Measurements from ENCODE around the gene PLA2G10.
"Not testable (repeated sequence)": the region's sequence is repeated elsewhere in the genome, so short reads cannot be mapped to it uniquely, and the experiment has no call there.

The PLA2G10 gene

GRCh38 chr16:14694129-14694528 is at the start of gene PLA2G10:
Gene PLA2G10 (minus strand): TSS chr16:14694308. CDS start chr16:14694229, 79 bp downstream.
- CTCF ChIA-PET; H3K27ac ChIP-seq; POLR2A ChIA-PET (ENCODE audit: low non-redundant PET); DNase-seq (ENCODE audit: low spot score): not testable (repeated sequence)

GRCh38 chr16:14742273-14743128 is 48.4 kb upstream of the PLA2G10 start, which contains the start of gene NPIPA2:
Gene NPIPA2 (plus strand): TSS chr16:14742533. CDS start chr16:14748066, 5,533 bp downstream.
- DNase-seq (ENCODE audit: low spot score); POLR2A ChIA-PET (ENCODE audit: low non-redundant PET); H3K27ac ChIP-seq; CTCF ChIA-PET: not testable (repeated sequence)

DNA sequence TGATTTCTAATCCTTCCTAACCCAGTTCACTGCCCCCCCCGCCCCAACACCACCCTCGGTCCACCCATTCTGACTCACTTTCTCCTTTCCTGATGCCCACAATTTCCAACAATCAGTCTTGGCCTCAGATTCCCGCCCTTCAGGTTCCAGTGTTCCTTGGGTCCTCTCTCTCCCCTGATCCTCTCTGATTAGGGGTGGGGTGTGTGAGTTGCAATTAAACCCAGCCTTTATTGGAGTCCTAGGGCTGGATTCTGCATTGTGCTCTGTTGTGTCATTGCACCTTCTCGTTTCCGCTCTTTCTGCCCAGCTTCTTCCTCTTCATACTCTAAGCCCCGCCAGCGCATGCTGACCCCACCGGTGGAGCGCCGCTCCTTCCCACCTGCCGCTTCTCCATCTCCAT is 47.7 kb upstream of the PLA2G10 start:
- DNase-seq (ENCODE audit: low spot score); CTCF ChIA-PET; H3K27ac ChIP-seq; POLR2A ChIA-PET (ENCODE audit: low non-redundant PET): not testable (repeated sequence)

GRCh38 chr16:14740832-14741385 is 46.8 kb upstream of the PLA2G10 start:
- H3K27ac ChIP-seq; POLR2A ChIA-PET (ENCODE audit: low non-redundant PET); CTCF ChIA-PET; DNase-seq (ENCODE audit: low spot score): not testable (repeated sequence)

DNA sequence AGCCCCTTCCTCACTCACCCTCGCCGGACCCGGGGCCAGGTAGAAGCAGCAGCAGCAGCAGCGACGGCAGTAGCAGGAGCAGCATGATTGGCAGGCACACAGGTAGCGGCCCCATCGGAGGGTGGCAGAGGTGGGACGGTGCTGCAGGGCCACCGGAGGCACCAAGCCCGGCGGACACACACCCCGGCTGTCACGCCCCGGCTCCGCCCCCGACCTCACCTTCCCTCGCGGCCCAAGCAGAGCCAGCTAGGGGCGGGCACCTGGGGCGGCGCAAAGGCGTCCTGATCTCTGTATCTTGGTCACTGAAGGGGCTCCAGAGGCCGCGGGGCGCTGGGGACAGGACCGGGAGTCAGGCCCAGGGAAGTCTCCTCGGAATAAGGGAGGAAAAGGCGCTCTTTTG is 39.1 kb upstream of the PLA2G10 start:
- H3K27ac ChIP-seq; POLR2A ChIA-PET (ENCODE audit: low non-redundant PET); CTCF ChIA-PET; DNase-seq (ENCODE audit: low spot score): not testable (repeated sequence)

DNA sequence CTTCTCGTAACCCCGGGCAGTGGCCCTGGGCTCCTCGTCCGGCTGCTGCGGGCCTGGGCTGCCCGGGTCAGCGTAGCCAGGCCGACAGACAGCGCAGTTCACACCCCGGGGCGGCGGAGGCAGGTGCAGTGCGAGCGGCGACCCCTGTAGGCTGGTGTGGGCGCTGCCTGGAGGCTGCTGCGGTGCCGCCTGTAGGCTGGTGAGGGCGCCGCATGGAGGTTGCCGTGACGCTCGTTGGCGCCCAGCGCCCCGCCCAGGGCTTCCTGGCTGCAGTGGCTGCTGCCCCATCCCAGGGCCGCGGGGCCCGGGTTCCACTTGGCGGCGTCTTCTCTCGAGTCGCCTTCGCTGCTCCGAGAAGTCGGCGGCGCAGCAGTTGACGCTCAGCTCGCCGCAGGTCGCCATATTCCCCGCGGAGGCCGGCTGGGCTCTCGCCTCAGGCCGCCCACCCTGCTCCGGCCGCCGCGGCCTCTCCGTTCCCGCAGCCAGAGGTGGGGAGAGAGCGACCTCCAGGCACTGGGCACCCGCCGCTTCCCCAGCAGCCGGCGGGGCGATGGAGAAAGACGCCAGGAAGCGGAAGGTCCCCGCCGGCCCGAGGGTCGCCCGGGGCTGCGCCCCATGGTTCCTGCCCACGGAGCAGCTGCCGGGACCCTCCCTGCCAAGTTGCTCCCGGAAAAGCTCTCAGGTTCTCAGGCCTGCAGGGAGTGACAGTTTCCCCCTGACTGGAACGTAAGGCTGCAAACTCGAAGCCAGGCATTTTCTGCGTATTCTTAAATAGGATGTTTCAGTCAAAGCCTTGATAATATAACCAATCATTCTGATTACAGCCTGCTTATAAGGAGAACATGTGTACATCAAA is 9.3 kb upstream of the PLA2G10 start, which contains the start of gene NPIPA3:
Gene NPIPA3 (plus strand): TSS at position 256 of the 856 bp plus-strand sequence. CDS start 5,533 bp downstream, outside the sequence.
- DNase-seq (ENCODE audit: low spot score); H3K27ac ChIP-seq; POLR2A ChIA-PET (ENCODE audit: low non-redundant PET); CTCF ChIA-PET: not testable (repeated sequence)

- POLR2A ChIA-PET (ENCODE audit: low non-redundant PET); CTCF ChIA-PET; DNase-seq (ENCODE audit: low spot score); H3K27ac ChIP-seq: not testable (repeated sequence)
These were observed 8.6 kb upstream of the PLA2G10 start for GRCh38 chr16:14702672-14703071.

DNA sequence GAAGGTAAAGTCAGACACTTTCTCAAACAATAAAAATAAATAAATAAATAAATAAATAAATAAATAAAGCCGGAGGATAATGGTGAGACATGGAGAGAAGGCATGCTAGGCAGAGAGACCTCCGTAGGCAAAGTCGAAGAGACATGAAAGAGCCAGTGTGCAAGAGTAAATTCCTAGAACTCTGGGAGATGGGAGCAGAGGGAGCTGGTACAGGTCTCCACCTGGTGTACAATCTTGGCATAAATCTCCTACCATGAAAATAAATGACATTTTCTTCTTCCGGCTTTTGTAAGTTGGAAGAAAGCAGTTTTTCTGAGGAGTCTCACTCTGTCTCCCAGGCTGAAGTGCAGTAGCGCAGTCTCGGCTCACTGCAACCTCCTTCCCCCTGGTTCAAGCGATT is 7.8 kb upstream of the PLA2G10 start:
- H3K27ac ChIP-seq; POLR2A ChIA-PET (ENCODE audit: low non-redundant PET); DNase-seq (ENCODE audit: low spot score); CTCF ChIA-PET: not testable (repeated sequence)

DNA sequence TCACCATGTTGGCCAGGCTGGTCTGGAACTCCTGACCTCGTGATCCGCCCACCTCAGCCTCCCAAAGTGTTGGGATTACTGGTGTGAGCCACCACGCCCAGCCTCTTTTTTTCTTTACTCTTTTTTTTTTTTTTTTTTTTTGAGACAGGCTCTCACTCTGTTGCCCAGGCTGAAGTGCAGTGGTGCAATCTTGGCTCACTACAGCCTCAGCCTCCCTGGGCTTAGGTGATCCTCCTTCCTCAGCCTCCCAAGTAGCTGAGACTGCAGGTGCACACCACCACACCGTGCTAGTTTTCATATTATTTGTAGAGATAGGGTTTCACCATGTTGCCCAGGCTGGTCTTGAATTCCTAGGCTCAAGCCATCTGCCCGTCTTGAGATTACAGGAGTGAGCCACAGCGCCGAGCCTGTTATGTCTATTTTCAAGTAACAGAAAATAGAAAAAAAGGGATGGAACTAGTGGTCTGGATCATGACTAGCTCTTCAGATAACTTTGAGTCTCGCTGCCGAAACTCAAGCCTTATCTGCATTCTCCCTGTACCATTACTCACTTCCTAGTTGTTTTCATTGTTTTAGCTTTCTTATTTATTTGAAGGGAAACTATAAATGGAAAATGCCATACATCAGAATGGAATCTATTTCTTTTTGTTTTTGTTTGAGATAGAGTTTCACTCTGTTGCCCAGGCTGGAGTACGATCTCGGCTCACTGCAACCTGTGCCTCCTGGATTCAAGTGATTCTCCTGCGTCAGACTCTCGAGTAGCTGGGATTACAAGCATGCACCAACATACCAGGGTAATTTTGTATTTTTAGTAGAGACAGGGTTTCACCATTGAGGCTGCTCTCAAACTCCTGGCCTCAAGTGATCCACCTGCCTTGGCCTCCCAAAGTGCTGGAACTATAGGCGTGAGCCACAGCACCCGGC is 8.0 kb downstream of the PLA2G10 start:
- H3K27ac ChIP-seq; POLR2A ChIA-PET (ENCODE audit: low non-redundant PET); DNase-seq (ENCODE audit: low spot score): not testable (repeated sequence)
- CTCF ChIA-PET, result interaction anchor here (0.6 kb wide), 1 partner anchor 1257 kb away, joined by 3 read pairs; no protein-coding TSS in a partner anchor

DNA sequence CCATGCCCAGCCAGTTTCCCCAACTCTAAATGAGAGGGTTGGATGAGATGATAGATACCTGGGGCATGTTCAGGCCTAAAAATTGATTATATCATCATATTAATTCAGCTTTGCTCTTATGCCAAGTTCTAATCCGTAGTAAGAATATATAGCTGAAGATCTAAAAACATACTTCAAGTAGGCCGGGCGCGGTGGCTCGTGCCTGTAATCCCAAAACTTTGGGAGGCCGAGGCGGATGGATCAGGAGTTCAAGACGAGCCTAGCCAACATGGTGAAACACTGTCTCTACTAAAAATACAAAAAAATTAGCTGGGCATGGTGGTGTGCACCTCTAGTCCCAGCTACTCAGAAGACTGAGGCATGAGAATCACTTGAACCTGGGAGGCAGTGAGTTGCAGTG is 12.0 kb downstream of the PLA2G10 start:
- DNase-seq (ENCODE audit: low spot score), result no peak
- POLR2A ChIA-PET (ENCODE audit: low non-redundant PET), result no interaction called here
- CTCF ChIA-PET, result no interaction called here
- TF ChIP-seq, protein P1, sequence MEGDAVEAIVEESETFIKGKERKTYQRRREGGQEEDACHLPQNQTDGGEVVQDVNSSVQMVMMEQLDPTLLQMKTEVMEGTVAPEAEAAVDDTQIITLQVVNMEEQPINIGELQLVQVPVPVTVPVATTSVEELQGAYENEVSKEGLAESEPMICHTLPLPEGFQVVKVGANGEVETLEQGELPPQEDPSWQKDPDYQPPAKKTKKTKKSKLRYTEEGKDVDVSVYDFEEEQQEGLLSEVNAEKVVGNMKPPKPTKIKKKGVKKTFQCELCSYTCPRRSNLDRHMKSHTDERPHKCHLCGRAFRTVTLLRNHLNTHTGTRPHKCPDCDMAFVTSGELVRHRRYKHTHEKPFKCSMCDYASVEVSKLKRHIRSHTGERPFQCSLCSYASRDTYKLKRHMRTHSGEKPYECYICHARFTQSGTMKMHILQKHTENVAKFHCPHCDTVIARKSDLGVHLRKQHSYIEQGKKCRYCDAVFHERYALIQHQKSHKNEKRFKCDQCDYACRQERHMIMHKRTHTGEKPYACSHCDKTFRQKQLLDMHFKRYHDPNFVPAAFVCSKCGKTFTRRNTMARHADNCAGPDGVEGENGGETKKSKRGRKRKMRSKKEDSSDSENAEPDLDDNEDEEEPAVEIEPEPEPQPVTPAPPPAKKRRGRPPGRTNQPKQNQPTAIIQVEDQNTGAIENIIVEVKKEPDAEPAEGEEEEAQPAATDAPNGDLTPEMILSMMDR (conservative IDR thresholded peaks at IDR 0.05; ENCODE audit: low read depth), result no peak
- H3K27ac ChIP-seq, result no peak overlapping the region

Measured in RWPE1 (cell line).